H9 (cell line): ENCODE measurements around the gene CD59. TPM values are rescaled to one million over a fixed set of nuclear protein-coding genes. Genes with fewer than 3 reads are reported as not detected.

ENCODE experiments used
- DNase-seq: peaks from one replicate; pipeline ENCODE4 v3.0.0-alpha.2; 2017
- H2AFZ ChIP-seq: one replicate; pipeline ENCODE4 v1.6.1; 2013; ENCODE audit warnings: mild to moderate bottlenecking, low read length, control low read depth, moderate library complexity
- H2AK5ac ChIP-seq: 2 replicates; pipeline ENCODE4 v1.6.1; 2013; ENCODE audit warnings: low read length, control low read depth, mixed read lengths; ENCODE audit not compliant: insufficient read length
- H2BK120ac ChIP-seq: one replicate; pipeline ENCODE4 v1.6.1; 2013; ENCODE audit warnings: low read depth, mild to moderate bottlenecking, low read length, control low read depth, inconsistent platforms; ENCODE audit not compliant: poor library complexity, severe bottlenecking
- H2BK12ac ChIP-seq: 2 replicates; pipeline ENCODE4 v1.6.1; 2013; ENCODE audit warnings: low read length, control low read depth, mixed read lengths, low read depth; ENCODE audit not compliant: insufficient read length
- H2BK15ac ChIP-seq: 2 replicates; pipeline ENCODE4 v1.6.1; 2013; ENCODE audit warnings: low read depth, low read length, control low read depth
- H2BK20ac ChIP-seq: one replicate; pipeline ENCODE4 v1.6.1; 2013; ENCODE audit warnings: low read depth, mild to moderate bottlenecking, low read length, control low read depth, inconsistent platforms; ENCODE audit not compliant: poor library complexity, severe bottlenecking
- H2BK5ac ChIP-seq: 2 replicates; pipeline ENCODE4 v1.6.1; 2013; ENCODE audit warnings: low read length, control low read depth, mixed read lengths; ENCODE audit not compliant: insufficient read length
- H3K14ac ChIP-seq: 2 replicates; pipeline ENCODE4 v1.6.1; 2013; ENCODE audit warnings: low read length, control low read depth; ENCODE audit not compliant: insufficient read depth
- H3K18ac ChIP-seq: 2 replicates; pipeline ENCODE4 v1.6.1; 2013; ENCODE audit warnings: low read depth, mild to moderate bottlenecking, mixed read lengths, low read length, control low read depth; ENCODE audit not compliant: insufficient read length
- H3K23ac ChIP-seq: 2 replicates; pipeline ENCODE4 v1.6.1; 2013; ENCODE audit warnings: low read length, control low read depth, mixed read lengths, low read depth; ENCODE audit not compliant: insufficient read length
- H3K23me2 ChIP-seq: 2 replicates; pipeline ENCODE4 v1.6.1; 2013; ENCODE audit warnings: low read depth, mild to moderate bottlenecking, mixed read lengths, low read length, control low read depth; ENCODE audit not compliant: insufficient read length, poor library complexity, severe bottlenecking
- H3K27ac ChIP-seq: 2 replicates; pipeline ENCODE4 v1.5.1; 2013; ENCODE audit warnings: low read length, control low read depth, mixed read lengths, low read depth; ENCODE audit not compliant: insufficient read length
- H3K27me3 ChIP-seq: 2 replicates; pipeline ENCODE4 v1.6.1; 2013; ENCODE audit warnings: low read length, control low read depth, inconsistent platforms; ENCODE audit not compliant: insufficient read depth
- H3K4ac ChIP-seq: 2 replicates; pipeline ENCODE4 v1.6.1; 2013; ENCODE audit warnings: low read depth, mild to moderate bottlenecking, control low read depth, inconsistent platforms, low read length, moderate library complexity
- H3K4me1 ChIP-seq: 2 replicates; pipeline ENCODE4 v1.6.1; 2013; ENCODE audit warnings: low read length, control low read depth, inconsistent platforms; ENCODE audit not compliant: insufficient read depth
- H3K4me2 ChIP-seq: 2 replicates; pipeline ENCODE4 v1.6.1; 2013; ENCODE audit warnings: low read length, control low read depth, mixed read lengths; ENCODE audit not compliant: insufficient read length, insufficient read depth
- H3K56ac ChIP-seq: 2 replicates; pipeline ENCODE4 v1.6.1; 2013; ENCODE audit warnings: low read depth, mild to moderate bottlenecking, mixed read lengths, low read length, control low read depth; ENCODE audit not compliant: insufficient read length
- H3K79me1 ChIP-seq: 2 replicates; pipeline ENCODE4 v1.6.1; 2013; ENCODE audit warnings: low read depth, mild to moderate bottlenecking, moderate library complexity, low read length, control low read depth, inconsistent platforms; ENCODE audit not compliant: insufficient read depth, poor library complexity, severe bottlenecking
- H3K79me2 ChIP-seq: 2 replicates; pipeline ENCODE4 v1.6.1; 2013; ENCODE audit warnings: low read length, control low read depth, inconsistent platforms; ENCODE audit not compliant: insufficient read depth
- H3K9ac ChIP-seq: 2 replicates; pipeline ENCODE4 v1.6.1; 2013; ENCODE audit warnings: low read length, control low read depth, mixed read lengths; ENCODE audit not compliant: insufficient read length; ENCODE audit errors: extremely low read depth
- H3K9me3 ChIP-seq: one replicate; pipeline ENCODE4 v1.6.1; 2013; ENCODE audit warnings: low read depth, low read length, inconsistent platforms; ENCODE audit not compliant: control insufficient read depth
- H3T11ph ChIP-seq: one replicate; pipeline ENCODE4 v1.6.1; 2013; ENCODE audit warnings: mild to moderate bottlenecking, low read length, control low read depth, inconsistent platforms
- H4K20me1 ChIP-seq: one replicate; pipeline ENCODE4 v1.6.1; 2013; ENCODE audit not compliant: control insufficient read depth, insufficient read length, insufficient read depth
- H4K5ac ChIP-seq: 2 replicates; pipeline ENCODE4 v1.6.1; 2013; ENCODE audit warnings: low read depth, mild to moderate bottlenecking, mixed read lengths, low read length, control low read depth; ENCODE audit not compliant: insufficient read length
- H4K8ac ChIP-seq: replicated peaks from 2 replicates; pipeline ENCODE4 v1.6.1; 2013; ENCODE audit warnings: low read length, control low read depth, mixed read lengths, low read depth; ENCODE audit not compliant: insufficient read length
- H4K91ac ChIP-seq: 2 replicates; pipeline ENCODE4 v1.6.1; 2013; ENCODE audit warnings: low read depth, mild to moderate bottlenecking, moderate library complexity, mixed read lengths, low read length, control low read depth; ENCODE audit not compliant: insufficient read length
- H3K27ac Mint-ChIP-seq, 3 experiments: 2 replicates in 2 of 3; 3 replicates in 1 of 3; pipeline ENCODE4 v1.8.0; 2020 to 2021; ENCODE audit warnings: mixed read lengths in 3 of 3, mild to moderate bottlenecking in 1 of 3, moderate library complexity in 1 of 3
- H3K27me3 Mint-ChIP-seq: 2 replicates; pipeline ENCODE4 v1.8.0; 2021; ENCODE audit warnings: low read depth, mild to moderate bottlenecking, moderate library complexity, mixed read lengths
- H3K36me3 Mint-ChIP-seq, 3 experiments: 2 replicates in 2 of 3; 3 replicates in 1 of 3; pipeline ENCODE4 v1.8.0; 2020 to 2021; ENCODE audit warnings: low read depth in 3 of 3, mixed read lengths in 3 of 3; ENCODE audit not compliant: insufficient read depth in 1 of 3
- H3K4me1 Mint-ChIP-seq, 2 experiments: 2 replicates each; pipeline ENCODE4 v1.8.0; 2020; ENCODE audit warnings: mixed read lengths in 2 of 2
- H3K4me3 Mint-ChIP-seq, 2 experiments: 2 replicates in 1 of 2; 3 replicates in 1 of 2; pipeline ENCODE4 v1.8.0; 2020 to 2021; ENCODE audit warnings: mild to moderate bottlenecking in 2 of 2, mixed read lengths in 2 of 2, moderate library complexity in 1 of 2
- H3K9me3 Mint-ChIP-seq, 2 experiments: 2 replicates in 1 of 2; 3 replicates in 1 of 2; pipeline ENCODE4 v1.8.0; 2020; ENCODE audit warnings: mild to moderate bottlenecking in 2 of 2, mixed read lengths in 2 of 2, moderate library complexity in 1 of 2
- WGBS: extraction: QIAGEN DNeasy Blood & Tissue Kit; methylation state at CpG from one replicate; pipeline ENCODE4 v1.1.7; 2013; ENCODE audit warnings: missing lambda C conversion rate, low lambda C conversion rate, mixed read lengths; ENCODE audit not compliant: insufficient read length; ENCODE audit errors: extremely low coverage; 5-methylcytosine and 5-hydroxymethylcytosine counted together
- total RNA-seq: library from RNA; stranded (reverse); gene quantifications from 2 replicates; pipeline ENCODE4 v1.2.1, GENCODE V29; 2021
- TF ChIP-seq, protein P1 (sequence below): fragments of 200-600 bp; sonication (generic); conservative IDR thresholded peaks from 3 replicates; pipeline ENCODE4 v1.8.0; 2021; ENCODE audit warnings: antibody characterized with exemption, mild to moderate bottlenecking

The CD59 gene
- total RNA-seq, 1 experiment from 2014 or later: 91.5 TPM

GRCh38 chr11:33655842-33656600 is 80.2 kb downstream of the CD59 start:
- Histone ChIP-seq H2BK5ac (no peak overlapping the region), H3K56ac (no peak overlapping the region)
- no peaks in the 10 kb centered on the region for H3K27me3 Mint-ChIP-seq

More at GRCh38 chr11:33655842-33656600, 80.2 kb downstream of the CD59 start:
- Histone ChIP-seq H2BK120ac (no peak overlapping the region), H4K8ac (no peak overlapping the region), H3K79me1 (no peaks in the 10 kb centered on the region), H3K27ac (no peak overlapping the region), H3K23me2 (no peaks in the 10 kb centered on the region), H2AFZ (no peak overlapping the region), H3K9ac (no peak overlapping the region), H4K91ac (no peak overlapping the region), H3K18ac (no peak overlapping the region), H3K9me3 (no peaks in the 10 kb centered on the region), H3K4me2 (no peak overlapping the region), H2BK12ac (no peak overlapping the region), H3K27me3 (no peaks in the 10 kb centered on the region), H3K4ac (no peak overlapping the region), H2BK15ac (no peak overlapping the region), H4K20me1 (no peaks in the 10 kb centered on the region), H3T11ph (no peak overlapping the region), H2BK20ac (no peak overlapping the region), H3K23ac (no peak overlapping the region), H4K5ac (no peak overlapping the region), H2AK5ac (no peak overlapping the region), H3K14ac (no peak overlapping the region), H3K4me1 (peaks cover 2% of the 10 kb centered on the region; the same call in 1 of the 2 replicates), H3K79me2 (no peaks in the 10 kb centered on the region)
- Mint-ChIP-seq H3K4me3 (no peak overlapping the region), H3K9me3 (0 out of 5 replicates have a peak, but pooled peaks cover 0 to 4% of the 10 kb centered on the region in 2 experiments), H3K36me3 (no peaks in the 10 kb centered on the region), H3K27ac (no peak overlapping the region), H3K4me1 (peaks cover 14 to 17% of the 10 kb centered on the region in 2 experiments)
- TF ChIP-seq, protein P1, sequence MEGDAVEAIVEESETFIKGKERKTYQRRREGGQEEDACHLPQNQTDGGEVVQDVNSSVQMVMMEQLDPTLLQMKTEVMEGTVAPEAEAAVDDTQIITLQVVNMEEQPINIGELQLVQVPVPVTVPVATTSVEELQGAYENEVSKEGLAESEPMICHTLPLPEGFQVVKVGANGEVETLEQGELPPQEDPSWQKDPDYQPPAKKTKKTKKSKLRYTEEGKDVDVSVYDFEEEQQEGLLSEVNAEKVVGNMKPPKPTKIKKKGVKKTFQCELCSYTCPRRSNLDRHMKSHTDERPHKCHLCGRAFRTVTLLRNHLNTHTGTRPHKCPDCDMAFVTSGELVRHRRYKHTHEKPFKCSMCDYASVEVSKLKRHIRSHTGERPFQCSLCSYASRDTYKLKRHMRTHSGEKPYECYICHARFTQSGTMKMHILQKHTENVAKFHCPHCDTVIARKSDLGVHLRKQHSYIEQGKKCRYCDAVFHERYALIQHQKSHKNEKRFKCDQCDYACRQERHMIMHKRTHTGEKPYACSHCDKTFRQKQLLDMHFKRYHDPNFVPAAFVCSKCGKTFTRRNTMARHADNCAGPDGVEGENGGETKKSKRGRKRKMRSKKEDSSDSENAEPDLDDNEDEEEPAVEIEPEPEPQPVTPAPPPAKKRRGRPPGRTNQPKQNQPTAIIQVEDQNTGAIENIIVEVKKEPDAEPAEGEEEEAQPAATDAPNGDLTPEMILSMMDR: no peak
- WGBS: no CpG with 5 or more reads among the region's 11 CpGs
- DNase-seq: no peak
